Activated T-cell treated with anti-CD3 and anti-CD28 coated beads, Interleukin-2, amount 50 U/mL, for 72 hours (primary cell): ENCODE measurements around the gene NAA30. TPM values are rescaled to one million over a fixed set of nuclear protein-coding genes. Genes with fewer than 3 reads are reported as not detected.

Source experiments
- ATAC-seq, 2 donors: fragments of 150-1000 bp; cut with Tn5 transposase; replicated peaks in 1 of 2; 2 replicates each; pipeline ENCODE4 v1.10.0; 2021; ENCODE audit warnings: moderate library complexity in 2 of 2, mild to moderate bottlenecking in 1 of 2
- DNase-seq, 2 donors: peaks; one replicate each; pipeline ENCODE4 v3.0.0; 2021 to 2022; ENCODE audit warnings: mixed read lengths in 1 of 2
- H3K27ac Mint-ChIP-seq: one replicate; pipeline ENCODE4 v1.8.0; 2022; ENCODE audit warnings: mild to moderate bottlenecking, moderate library complexity, mixed read lengths
- H3K27me3 Mint-ChIP-seq: one replicate; pipeline ENCODE4 v1.8.0; 2022; ENCODE audit warnings: low read depth, mixed read lengths
- H3K36me3 Mint-ChIP-seq, 2 donors: one replicate each; pipeline ENCODE4 v1.8.0; 2022; ENCODE audit warnings: mixed read lengths in 2 of 2, mild to moderate bottlenecking in 1 of 2; ENCODE audit not compliant: insufficient read depth in 2 of 2
- H3K4me1 Mint-ChIP-seq: one replicate; pipeline ENCODE4 v1.8.0; 2022; ENCODE audit warnings: low read depth, mixed read lengths
- H3K4me3 Mint-ChIP-seq, 2 donors: one replicate each; pipeline ENCODE4 v1.8.0; 2022; ENCODE audit warnings: mild to moderate bottlenecking in 2 of 2, mixed read lengths in 2 of 2, moderate library complexity in 2 of 2
- H3K9me3 Mint-ChIP-seq, 2 donors: one replicate each; pipeline ENCODE4 v1.8.0; 2022; ENCODE audit warnings: mixed read lengths in 2 of 2
- total RNA-seq, 2 donors: library from RNA; stranded (reverse); gene quantifications; one replicate each; pipeline ENCODE4 v1.2.3, GENCODE V29; 2022

NAA30 gene
- total RNA-seq, 2 donors from 2014 or later: 19.8 to 25.6 TPM

DNA sequence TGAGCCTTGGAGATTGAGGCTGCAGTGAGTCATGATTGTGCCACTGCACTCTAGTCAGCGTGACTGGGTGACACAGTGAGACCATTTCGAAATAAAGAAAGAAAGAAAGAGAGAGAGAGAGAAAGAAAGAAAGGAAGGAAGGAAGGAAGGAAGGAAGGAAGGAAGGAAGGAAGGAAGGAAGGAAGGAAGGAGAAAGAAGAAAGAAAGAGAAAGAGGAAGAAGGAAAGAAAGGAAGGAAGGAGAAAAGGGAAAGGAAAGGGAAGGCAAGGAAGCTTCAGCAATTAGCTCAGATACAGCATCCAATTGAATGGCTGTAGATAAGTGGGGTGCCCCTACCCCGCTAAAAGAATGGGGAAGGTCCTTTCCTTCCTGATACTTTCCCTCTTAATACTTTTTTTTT, 9.5 kb upstream of the NAA30 start:
- ATAC-seq: no peak
- Mint-ChIP-seq H3K9me3 (no peaks in the 10 kb centered on the region), H3K27me3 (peaks cover 6% of the 10 kb centered on the region), H3K27ac (no peak overlapping the region), H3K4me1 (no peaks in the 10 kb centered on the region), H3K36me3 (no peaks in the 10 kb centered on the region), H3K4me3 (no peak overlapping the region)
- no peak for DNase-seq

DNA sequence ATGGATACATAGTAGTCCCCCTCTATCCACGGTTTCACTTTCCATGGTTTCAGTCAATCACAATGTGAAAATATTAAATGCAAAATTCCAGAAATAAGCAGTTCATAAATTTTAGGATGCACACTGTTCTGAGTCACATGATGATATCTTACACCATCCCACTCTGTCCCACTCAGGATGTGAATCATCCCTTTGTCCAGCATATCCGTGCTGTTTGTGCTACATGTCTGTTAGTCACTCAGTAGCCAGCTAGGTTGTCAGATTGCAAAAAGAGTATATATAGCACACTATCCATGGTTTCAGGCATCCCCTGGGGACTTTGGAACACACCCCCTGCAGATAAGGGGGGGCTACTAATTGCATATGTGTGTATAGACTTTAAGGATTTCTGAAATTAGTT, 8.1 kb upstream of the NAA30 start:
- no peak for DNase-seq
- H3K27ac Mint-ChIP-seq: no peak overlapping the region
- H3K27me3 Mint-ChIP-seq: peaks cover 6% of the 10 kb centered on the region
- H3K9me3 Mint-ChIP-seq: no peaks in the 10 kb centered on the region
- no peak for ATAC-seq
- no peak overlapping the region for H3K4me3 Mint-ChIP-seq
- H3K36me3 Mint-ChIP-seq: no peaks in the 10 kb centered on the region
- H3K4me1 Mint-ChIP-seq: no peaks in the 10 kb centered on the region

DNA sequence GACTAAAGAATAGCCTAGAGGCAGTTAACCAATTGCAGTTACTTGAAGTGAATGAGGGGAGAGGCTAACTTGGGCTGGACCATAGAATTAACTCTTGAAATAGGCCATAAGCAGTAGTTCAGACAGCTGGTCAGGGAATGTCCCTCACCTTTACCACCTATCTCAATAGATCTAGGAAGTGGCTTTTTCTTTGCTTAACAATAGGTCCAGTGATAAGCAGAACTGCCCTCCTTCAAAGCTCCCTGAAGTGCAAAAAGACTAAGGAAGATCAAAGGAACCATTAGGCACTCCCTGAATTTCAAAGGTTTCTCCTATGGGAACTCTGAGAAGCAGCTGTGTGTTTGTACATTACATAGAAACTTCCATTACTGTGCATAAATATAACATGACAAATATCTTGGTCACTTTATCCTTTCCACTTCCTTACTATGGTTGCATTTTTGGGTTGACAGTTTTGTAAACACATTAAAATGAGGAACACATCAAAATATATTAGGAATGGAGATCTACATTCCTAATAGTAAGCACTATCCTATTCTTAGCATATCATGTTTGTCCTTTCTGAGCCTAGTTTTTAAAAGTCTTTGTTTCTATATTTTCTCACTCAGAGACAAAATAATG, 7.2 kb upstream of the NAA30 start:
- Mint-ChIP-seq H3K4me3 (no peak overlapping the region), H3K4me1 (peaks cover 3% of the 10 kb centered on the region), H3K27ac (no peak overlapping the region), H3K36me3 (no peaks in the 10 kb centered on the region), H3K27me3 (peaks cover 6% of the 10 kb centered on the region), H3K9me3 (no peaks in the 10 kb centered on the region)
- ATAC-seq (no peak), DNase-seq (no peak)

DNA sequence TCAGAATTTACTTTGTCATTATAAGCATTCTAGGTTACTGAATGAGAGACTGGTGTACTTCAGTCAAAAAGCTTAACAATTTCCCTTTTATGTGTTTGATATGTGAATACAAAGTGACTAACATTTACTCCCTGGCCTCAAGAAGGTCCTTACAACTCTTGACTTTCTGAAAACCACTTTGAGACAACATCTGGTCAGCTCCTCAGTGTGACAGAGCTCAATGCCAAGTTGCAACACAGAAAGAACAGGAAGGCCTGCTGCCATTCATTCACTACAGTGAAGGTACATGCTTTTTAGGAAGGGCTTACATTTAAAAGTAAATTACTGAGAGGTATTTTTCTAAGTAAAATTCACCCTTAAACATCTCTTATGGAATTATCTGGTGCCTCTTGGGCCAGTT, 2.3 kb upstream of the NAA30 start:
- H3K36me3 Mint-ChIP-seq: peaks cover 1 to 4% of the 10 kb centered on the region in 2 donors
- DNase-seq (no peak), ATAC-seq (no peak)
- no peak overlapping the region for H3K4me3 Mint-ChIP-seq
- peaks cover 31% of the 10 kb centered on the region for H3K4me1 Mint-ChIP-seq
- H3K9me3 Mint-ChIP-seq: no peaks in the 10 kb centered on the region
- H3K27ac Mint-ChIP-seq: peak overlapping the region; percentile 27
- H3K27me3 Mint-ChIP-seq: peaks cover 6% of the 10 kb centered on the region

DNA sequence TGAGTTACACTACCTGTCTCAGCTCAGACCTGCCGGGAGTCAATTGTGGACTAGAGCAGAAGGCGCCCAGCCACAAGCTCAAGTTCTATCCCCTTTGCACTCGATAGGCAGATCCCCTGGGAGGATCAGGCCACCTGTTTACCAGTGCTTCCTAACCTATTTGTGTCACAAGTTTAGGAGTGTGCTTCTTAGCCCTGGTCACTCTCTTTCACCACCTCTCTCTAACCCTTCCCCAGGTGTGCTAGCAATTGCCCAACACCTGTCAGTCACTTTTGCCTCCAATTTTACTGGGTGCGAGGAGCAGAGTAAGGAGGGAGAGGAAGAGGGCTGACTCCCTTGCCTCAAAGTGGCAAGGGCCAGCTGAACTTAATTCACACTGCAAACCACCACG, 745 bp upstream of the NAA30 start:
- peak overlapping the region; percentile 89 for H3K27ac Mint-ChIP-seq
- H3K36me3 Mint-ChIP-seq: peaks cover 1 to 4% of the 10 kb centered on the region in 2 donors
- H3K27me3 Mint-ChIP-seq: peaks cover under 1% of the 10 kb centered on the region

DNA sequence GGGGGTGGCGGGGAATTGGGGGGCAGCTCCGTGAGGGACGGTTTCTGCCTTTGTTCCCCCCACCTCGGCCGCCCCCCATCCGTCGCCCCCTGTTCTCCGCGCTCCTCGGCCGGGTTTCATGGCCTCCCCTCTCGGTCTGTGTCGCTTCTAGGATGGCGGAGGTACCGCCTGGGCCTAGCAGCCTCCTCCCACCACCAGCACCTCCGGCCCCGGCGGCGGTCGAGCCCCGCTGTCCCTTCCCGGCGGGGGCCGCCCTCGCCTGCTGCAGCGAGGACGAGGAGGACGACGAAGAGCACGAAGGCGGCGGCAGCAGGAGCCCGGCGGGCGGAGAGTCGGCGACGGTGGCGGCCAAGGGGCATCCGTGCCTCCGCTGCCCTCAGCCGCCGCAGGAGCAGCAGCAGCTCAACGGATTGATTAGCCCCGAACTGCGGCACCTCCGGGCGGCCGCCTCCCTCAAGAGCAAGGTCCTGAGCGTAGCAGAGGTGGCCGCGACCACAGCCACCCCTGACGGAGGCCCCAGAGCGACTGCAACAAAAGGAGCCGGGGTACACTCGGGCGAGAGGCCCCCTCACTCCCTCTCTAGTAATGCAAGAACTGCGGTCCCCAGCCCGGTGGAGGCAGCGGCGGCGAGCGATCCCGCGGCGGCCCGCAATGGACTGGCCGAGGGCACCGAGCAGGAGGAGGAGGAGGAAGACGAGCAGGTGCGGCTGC, 575 bp downstream of the NAA30 start:
- DNase-seq: peak; percentile 47 to 62
- Mint-ChIP-seq H3K4me3 (peak overlapping the region; percentile 89 to 98), H3K27ac (peak overlapping the region; percentile 62), H3K36me3 (peaks cover 1 to 4% of the 10 kb centered on the region in 2 donors), H3K27me3 (no peaks in the 10 kb centered on the region), H3K9me3 (no peaks in the 10 kb centered on the region), H3K4me1 (peaks cover 46% of the 10 kb centered on the region)
- peak; percentile 47 to 63 for ATAC-seq

More for the DNA sequence above, 745 bp upstream of the NAA30 start:
- DNase-seq (peak in 1 of 2 donors; percentile 8), ATAC-seq (no peak)
- Mint-ChIP-seq H3K4me3 (peak overlapping the region; percentile 89 to 98), H3K4me1 (peaks cover 46% of the 10 kb centered on the region), H3K9me3 (no peaks in the 10 kb centered on the region)

DNA sequence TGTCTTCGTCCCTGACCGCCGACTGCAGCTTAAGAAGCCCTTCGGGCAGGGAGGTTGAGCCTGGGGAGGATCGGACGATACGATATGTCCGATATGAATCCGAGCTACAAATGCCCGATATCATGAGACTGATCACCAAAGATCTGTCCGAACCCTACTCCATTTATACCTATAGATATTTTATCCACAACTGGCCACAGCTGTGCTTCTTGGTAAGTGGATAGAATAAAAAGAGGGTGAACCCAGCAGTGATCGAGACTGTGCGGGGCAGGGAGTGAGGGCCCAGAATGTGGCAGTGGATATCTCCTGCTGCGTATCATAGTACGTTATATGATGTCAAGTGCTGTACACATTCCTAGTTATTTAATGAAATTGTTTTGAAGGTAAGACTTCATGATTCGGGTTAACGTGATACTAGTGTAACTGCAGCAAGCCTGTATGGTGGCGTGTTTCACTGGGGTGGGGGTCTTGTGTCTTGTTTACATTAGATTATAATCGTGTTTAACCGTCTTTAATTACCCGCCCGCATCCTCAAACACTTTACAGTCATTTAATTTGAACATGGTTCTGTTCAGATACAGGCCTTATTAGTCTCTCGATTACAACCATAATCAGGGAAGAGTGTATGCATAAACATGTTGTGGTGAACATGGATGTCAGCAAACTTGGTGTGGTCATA, 1.3 kb downstream of the NAA30 start:
- Mint-ChIP-seq H3K4me1 (peaks cover 46% of the 10 kb centered on the region), H3K27me3 (no peaks in the 10 kb centered on the region), H3K27ac (peak overlapping the region; percentile 63), H3K4me3 (peak overlapping the region; percentile 89 to 98), H3K36me3 (peaks cover 1 to 7% of the 10 kb centered on the region in 2 donors), H3K9me3 (no peaks in the 10 kb centered on the region)
- no peak for DNase-seq
- ATAC-seq: no peak

DNA sequence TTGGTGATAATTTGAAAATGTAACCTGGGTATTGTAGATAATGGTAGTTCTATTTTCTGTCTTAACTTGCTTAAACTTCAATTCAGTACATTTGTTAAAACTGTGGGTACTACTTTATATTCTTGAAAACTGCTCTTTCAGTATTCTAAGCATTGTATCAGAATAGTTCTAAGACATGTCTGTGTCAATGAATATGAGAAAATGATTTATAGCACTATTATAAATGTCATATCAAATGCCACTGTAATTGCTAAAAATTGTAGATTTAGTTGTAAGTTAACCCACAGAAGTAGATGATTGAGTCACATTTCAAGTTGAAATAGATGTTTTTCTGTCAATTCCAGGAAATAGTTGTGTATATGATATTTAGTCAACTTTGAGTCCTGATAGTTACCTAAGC, 2.4 kb downstream of the NAA30 start:
- H3K27ac Mint-ChIP-seq: peak overlapping the region; percentile 85
- peak overlapping the region; percentile 89 to 98 for H3K4me3 Mint-ChIP-seq
- H3K36me3 Mint-ChIP-seq: peaks cover 1 to 7% of the 10 kb centered on the region in 2 donors
- DNase-seq (no peak), ATAC-seq (no peak)
- H3K9me3 Mint-ChIP-seq: no peaks in the 10 kb centered on the region
- no peaks in the 10 kb centered on the region for H3K27me3 Mint-ChIP-seq
- H3K4me1 Mint-ChIP-seq: peaks cover 46% of the 10 kb centered on the region

DNA sequence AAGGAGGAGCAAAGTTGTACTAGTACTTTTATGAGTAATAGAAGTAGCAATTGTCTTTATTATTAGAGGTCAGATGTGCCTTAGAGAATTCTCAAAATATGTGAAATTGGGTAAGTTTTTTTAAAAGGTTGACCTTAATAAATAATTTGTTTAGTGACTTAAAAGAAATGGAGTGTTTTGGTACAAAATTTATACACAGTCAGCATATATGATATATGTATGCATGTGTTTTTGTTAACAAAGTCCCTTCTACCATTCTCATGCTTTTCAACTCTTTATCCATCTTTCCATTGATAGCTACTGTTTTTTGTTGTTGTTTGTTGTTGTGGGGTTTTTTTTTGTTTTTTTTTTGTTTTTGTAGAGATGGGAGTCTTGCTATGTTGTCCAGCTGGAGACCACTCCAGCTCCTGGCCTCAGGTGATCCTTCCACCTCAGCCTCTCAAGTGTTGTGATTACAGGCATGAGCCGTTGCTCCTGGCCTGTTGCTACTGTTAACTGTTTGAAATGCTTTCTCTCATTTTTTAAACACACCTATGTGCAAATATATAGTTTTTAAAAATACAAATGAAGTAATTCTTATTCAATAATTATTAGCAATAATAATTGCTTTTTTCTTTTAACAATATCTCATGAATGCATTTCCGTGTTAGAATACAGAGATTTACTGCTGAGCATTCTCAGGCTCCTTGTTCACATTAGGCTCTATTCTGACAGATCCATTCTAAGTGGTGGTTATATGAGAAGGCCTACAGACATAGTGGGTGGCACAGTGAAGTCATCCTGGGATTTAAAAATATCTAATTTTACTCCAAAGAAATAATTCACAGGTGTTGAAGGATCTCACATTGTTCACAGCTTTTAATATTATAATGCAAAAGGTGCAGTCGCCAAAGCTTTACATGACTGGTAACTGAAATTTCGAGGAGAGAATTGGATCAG, 10.4 kb downstream of the NAA30 start:
- Mint-ChIP-seq H3K4me3 (no peak overlapping the region), H3K4me1 (peaks cover 5% of the 10 kb centered on the region), H3K27me3 (no peaks in the 10 kb centered on the region), H3K36me3 (peaks cover 5 to 16% of the 10 kb centered on the region in 2 donors), H3K9me3 (no peaks in the 10 kb centered on the region), H3K27ac (no peak overlapping the region)
- ATAC-seq (no peak), DNase-seq (no peak)

DNA sequence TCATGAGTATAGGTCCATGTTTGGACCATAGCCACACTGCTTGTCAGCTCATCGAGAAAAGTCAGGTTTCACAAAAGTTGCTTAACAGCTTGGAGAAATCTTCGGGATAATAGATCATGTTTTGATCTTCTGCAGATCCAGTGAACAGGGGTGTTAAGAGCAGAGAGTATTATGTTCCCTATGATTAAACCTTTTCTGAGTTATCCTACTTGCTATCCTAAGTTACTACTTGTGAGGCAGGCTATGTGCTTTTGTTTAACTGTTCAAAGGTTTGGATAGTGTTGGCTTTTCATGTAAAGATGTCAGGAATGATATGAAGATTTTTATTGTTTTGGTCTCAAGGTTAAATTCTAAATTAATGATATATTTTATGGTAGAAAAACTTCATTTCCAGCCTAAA, 11.1 kb downstream of the NAA30 start:
- peaks cover 5% of the 10 kb centered on the region for H3K4me1 Mint-ChIP-seq
- peaks cover 5 to 13% of the 10 kb centered on the region in 2 donors for H3K36me3 Mint-ChIP-seq
- H3K27ac Mint-ChIP-seq: no peak overlapping the region
- no peaks in the 10 kb centered on the region for H3K9me3 Mint-ChIP-seq
- DNase-seq (no peak), ATAC-seq (no peak)
- no peak overlapping the region for H3K4me3 Mint-ChIP-seq
- H3K27me3 Mint-ChIP-seq: no peaks in the 10 kb centered on the region

DNA sequence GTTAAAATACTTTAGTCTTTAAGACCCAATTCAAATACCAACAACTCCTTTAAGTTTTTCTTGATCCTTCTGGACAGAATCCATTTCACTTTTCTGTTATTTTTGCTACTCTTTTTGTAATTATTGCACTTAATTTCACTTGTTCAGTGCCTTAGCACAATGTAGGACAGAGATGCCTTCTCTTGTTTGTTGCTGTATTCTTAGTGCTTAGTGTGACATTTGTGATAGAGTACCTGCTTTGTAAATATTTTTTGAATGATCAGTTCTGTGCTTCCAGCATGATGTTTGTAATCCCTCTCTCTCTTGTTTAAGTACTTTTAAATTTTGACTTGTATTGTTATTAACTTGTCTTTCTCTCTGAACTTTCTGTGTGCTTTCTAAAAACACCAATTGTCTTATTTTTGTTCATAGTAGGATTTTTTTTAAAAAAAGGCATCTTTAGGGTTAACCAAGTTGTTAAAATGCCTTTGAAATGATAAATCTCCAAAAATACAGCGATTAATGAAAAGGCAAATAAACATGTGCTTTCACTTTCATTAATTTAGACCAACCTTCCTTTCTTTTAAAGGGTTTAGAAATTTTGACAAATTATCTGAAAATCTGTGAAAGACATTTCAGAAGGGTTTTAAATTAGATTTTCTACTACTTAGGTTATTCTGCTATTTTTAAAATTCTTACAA, 11.9 kb downstream of the NAA30 start:
- H3K36me3 Mint-ChIP-seq: peaks cover 5 to 17% of the 10 kb centered on the region in 2 donors
- H3K27me3 Mint-ChIP-seq: no peaks in the 10 kb centered on the region
- DNase-seq (no peak), ATAC-seq (no peak)
- peak overlapping the region; percentile 48 for H3K27ac Mint-ChIP-seq
- H3K4me3 Mint-ChIP-seq: peak overlapping the region; percentile 10 to 71
- no peaks in the 10 kb centered on the region for H3K9me3 Mint-ChIP-seq
- H3K4me1 Mint-ChIP-seq: peaks cover 10% of the 10 kb centered on the region

DNA sequence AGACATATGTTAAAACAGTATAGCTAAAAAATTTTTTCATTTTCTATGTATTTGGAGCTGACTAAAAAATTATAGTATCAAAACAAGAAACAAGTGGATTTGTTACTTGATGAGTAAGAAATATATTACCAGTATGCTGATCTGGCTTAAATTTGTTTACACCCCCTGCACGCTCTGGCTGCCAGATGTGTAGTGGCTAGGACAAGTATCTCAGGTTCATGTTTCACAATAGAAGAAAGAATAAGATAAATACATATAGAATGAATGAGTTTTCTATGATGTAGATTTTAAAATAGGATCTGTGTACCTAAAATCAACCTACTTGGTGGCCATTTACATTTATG, 13.1 kb downstream of the NAA30 start:
- Mint-ChIP-seq H3K4me1 (peaks cover 18% of the 10 kb centered on the region), H3K4me3 (peak overlapping the region in 1 of 2 donors; percentile 71), H3K9me3 (no peaks in the 10 kb centered on the region), H3K27me3 (no peaks in the 10 kb centered on the region), H3K36me3 (peaks cover 5 to 23% of the 10 kb centered on the region in 2 donors), H3K27ac (no peak overlapping the region)
- DNase-seq (no peak), ATAC-seq (peak in 1 of 2 donors; percentile 54)
